Measurements from ENCODE around the gene CTCF. TPM values are rescaled to one million over a fixed set of nuclear protein-coding genes. Genes with fewer than 3 reads are reported as not detected.

The CTCF gene
- total and polyA plus RNA-seq, 10 of the 15 experiments (the other 5 are each of a cell fraction or from before 2014, with no cell fraction given) = 9.1 to 55.0 (median 41.8) TPM

- ChIA-PET SMC1A (ENCODE audit: uncharacterized antibody, unreplicated experiment) (no interaction called here), CTCF (interaction anchor here (1.5 to 9.0 kb wide), 3 partner anchors 12 to 127 kb away, joined by 4 to 138 read pairs (median 88); partner anchors contain the start of gene ACD), POLR2A (no interaction called here), RAD21 (ENCODE audit: unreplicated experiment) (interaction anchor here (0.9 kb wide), 1 partner anchor 23 kb away, joined by 3 read pairs; no protein-coding TSS in a partner anchor)
- no peak for DNase-seq (ENCODE audit: low read depth, low spot score)
- no peaks in the 10 kb centered on the region for H3K27me3 ChIP-seq (replicated peaks in 1 of 2; ENCODE audit: control insufficient read depth in 2 of 2, insufficient read depth in 2 of 2, low read length in 1 of 2)
- no peaks in the 10 kb centered on the region for H4K20me1 ChIP-seq (ENCODE audit: control insufficient read depth, insufficient read depth)
- H3K9ac ChIP-seq (ENCODE audit: control insufficient read depth, insufficient read depth, low read length) = no peak overlapping the region
- no peak for ATAC-seq
- peaks cover 11% of the 10 kb centered on the region; the same call in 1 of the 2 replicates for H3K4me1 ChIP-seq (ENCODE audit: control insufficient read depth, insufficient read depth, low read length)
- no peak for FAIRE-seq
- BruUV-seq (replicated peaks) = no TSS peak
- TF ChIP-seq, protein P1, sequence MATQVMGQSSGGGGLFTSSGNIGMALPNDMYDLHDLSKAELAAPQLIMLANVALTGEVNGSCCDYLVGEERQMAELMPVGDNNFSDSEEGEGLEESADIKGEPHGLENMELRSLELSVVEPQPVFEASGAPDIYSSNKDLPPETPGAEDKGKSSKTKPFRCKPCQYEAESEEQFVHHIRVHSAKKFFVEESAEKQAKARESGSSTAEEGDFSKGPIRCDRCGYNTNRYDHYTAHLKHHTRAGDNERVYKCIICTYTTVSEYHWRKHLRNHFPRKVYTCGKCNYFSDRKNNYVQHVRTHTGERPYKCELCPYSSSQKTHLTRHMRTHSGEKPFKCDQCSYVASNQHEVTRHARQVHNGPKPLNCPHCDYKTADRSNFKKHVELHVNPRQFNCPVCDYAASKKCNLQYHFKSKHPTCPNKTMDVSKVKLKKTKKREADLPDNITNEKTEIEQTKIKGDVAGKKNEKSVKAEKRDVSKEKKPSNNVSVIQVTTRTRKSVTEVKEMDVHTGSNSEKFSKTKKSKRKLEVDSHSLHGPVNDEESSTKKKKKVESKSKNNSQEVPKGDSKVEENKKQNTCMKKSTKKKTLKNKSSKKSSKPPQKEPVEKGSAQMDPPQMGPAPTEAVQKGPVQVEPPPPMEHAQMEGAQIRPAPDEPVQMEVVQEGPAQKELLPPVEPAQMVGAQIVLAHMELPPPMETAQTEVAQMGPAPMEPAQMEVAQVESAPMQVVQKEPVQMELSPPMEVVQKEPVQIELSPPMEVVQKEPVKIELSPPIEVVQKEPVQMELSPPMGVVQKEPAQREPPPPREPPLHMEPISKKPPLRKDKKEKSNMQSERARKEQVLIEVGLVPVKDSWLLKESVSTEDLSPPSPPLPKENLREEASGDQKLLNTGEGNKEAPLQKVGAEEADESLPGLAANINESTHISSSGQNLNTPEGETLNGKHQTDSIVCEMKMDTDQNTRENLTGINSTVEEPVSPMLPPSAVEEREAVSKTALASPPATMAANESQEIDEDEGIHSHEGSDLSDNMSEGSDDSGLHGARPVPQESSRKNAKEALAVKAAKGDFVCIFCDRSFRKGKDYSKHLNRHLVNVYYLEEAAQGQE (IDR thresholded peaks at IDR 0.05; ENCODE audit: low read depth, low read length) = no peak
- no peak for TF ChIP-seq SIX5 (IDR thresholded peaks at IDR 0.05; ENCODE audit: low read depth, low read length, severe bottlenecking)
- TF ChIP-seq CEBPB (IDR thresholded peaks at IDR 0.05; ENCODE audit: borderline replicate concordance in 1 of 2, low read depth in 2 of 2, low read length in 2 of 2) = no peak
- no peak for TF ChIP-seq CREM (IDR thresholded peaks at IDR 0.05; ENCODE audit: low read depth)
- TF ChIP-seq EZH2 (IDR thresholded peaks at IDR 0.05; ENCODE audit: borderline replicate concordance, control insufficient read depth, low read depth, low read length) = no peak
- no peak for TF ChIP-seq CHD2 (IDR thresholded peaks at IDR 0.05; ENCODE audit: borderline replicate concordance, low read depth, low read length)
- TF ChIP-seq NFYA (IDR thresholded peaks at IDR 0.05; ENCODE audit: borderline replicate concordance, low read depth, low read length) = no peak
- TF ChIP-seq SRF (IDR thresholded peaks at IDR 0.05; ENCODE audit: low read depth in 2 of 2, low read length in 2 of 2) = no peak
- TF ChIP-seq, protein P2, sequence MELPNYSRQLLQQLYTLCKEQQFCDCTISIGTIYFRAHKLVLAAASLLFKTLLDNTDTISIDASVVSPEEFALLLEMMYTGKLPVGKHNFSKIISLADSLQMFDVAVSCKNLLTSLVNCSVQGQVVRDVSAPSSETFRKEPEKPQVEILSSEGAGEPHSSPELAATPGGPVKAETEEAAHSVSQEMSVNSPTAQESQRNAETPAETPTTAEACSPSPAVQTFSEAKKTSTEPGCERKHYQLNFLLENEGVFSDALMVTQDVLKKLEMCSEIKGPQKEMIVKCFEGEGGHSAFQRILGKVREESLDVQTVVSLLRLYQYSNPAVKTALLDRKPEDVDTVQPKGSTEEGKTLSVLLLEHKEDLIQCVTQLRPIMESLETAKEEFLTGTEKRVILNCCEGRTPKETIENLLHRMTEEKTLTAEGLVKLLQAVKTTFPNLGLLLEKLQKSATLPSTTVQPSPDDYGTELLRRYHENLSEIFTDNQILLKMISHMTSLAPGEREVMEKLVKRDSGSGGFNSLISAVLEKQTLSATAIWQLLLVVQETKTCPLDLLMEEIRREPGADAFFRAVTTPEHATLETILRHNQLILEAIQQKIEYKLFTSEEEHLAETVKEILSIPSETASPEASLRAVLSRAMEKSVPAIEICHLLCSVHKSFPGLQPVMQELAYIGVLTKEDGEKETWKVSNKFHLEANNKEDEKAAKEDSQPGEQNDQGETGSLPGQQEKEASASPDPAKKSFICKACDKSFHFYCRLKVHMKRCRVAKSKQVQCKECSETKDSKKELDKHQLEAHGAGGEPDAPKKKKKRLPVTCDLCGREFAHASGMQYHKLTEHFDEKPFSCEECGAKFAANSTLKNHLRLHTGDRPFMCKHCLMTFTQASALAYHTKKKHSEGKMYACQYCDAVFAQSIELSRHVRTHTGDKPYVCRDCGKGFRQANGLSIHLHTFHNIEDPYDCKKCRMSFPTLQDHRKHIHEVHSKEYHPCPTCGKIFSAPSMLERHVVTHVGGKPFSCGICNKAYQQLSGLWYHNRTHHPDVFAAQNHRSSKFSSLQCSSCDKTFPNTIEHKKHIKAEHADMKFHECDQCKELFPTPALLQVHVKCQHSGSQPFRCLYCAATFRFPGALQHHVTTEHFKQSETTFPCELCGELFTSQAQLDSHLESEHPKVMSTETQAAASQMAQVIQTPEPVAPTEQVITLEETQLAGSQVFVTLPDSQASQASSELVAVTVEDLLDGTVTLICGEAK (IDR thresholded peaks at IDR 0.05; ENCODE audit: borderline replicate concordance) = no peak
- TF ChIP-seq FOS (IDR thresholded peaks at IDR 0.05; ENCODE audit: borderline replicate concordance, extremely low read depth, insufficient read length) = no peak
- TF ChIP-seq EED (IDR thresholded peaks at IDR 0.05; ENCODE audit: low read depth) = no peak
- no peak for TF ChIP-seq ZNF217 (IDR thresholded peaks at IDR 0.05)
- in situ Hi-C loops (cut with MboI) (no loop called here), intact Hi-C loops (cut with micrococcal nuclease; ENCODE audit: unreplicated experiment) (no loop called here)
- peaks cover 0 to 3% of the 10 kb centered on the region in 2 experiments; a peak in 3 of 4 replicates for H3K36me3 ChIP-seq (ENCODE audit: control insufficient read depth in 2 of 2, insufficient read depth in 2 of 2, low read length in 1 of 2)
- peaks cover 11% of the 10 kb centered on the region for H3K79me2 ChIP-seq (ENCODE audit: control insufficient read depth, insufficient read depth, low read length)
- no peak overlapping the region for H3K4me3 ChIP-seq
- H3K9me3 ChIP-seq (replicated peaks; ENCODE audit: control insufficient read depth, insufficient read depth, low read length) = no peaks in the 10 kb centered on the region
- H3K27ac ChIP-seq (ENCODE audit: control insufficient read depth, insufficient read depth) = no peak overlapping the region
- WGBS (ENCODE audit: insufficient coverage, insufficient replicate concordance, low lambda C conversion rate, missing lambda C conversion rate) = 95% methylated on average over 13 of the region's 13 CpGs
- no peak overlapping the region for H3K4me2 ChIP-seq (ENCODE audit: control insufficient read depth, insufficient read depth)
- no peak overlapping the region for H2AFZ ChIP-seq (ENCODE audit: control insufficient read depth, low read depth, low read length)
These were observed 85.4 kb downstream of the CTCF start for GRCh38 chr16:67647681-67648080.
